DND-41 (cell line): ENCODE data around the gene C2CD2.

Experiments
- ATAC-seq: fragments of 200-7000 bp; cut with Tn5 transposase; 3 replicates; pipeline ENCODE4 v1.9.1; 2021; ENCODE audit warnings: low read depth; ENCODE audit not compliant: insufficient read depth
- DNase-seq: peaks from one replicate; pipeline ENCODE4 v3.0.0-alpha.2; 2020
- H2AFZ ChIP-seq: 2 replicates; pipeline ENCODE4 v1.6.0; 2012; ENCODE audit warnings: low read depth, low read length
- H3K27ac ChIP-seq: 2 replicates; pipeline ENCODE4 v1.5.1; 2012; ENCODE audit warnings: low read length, inconsistent platforms
- H3K27me3 ChIP-seq: fragments of 200-600 bp; sonication (generic); 2 replicates; pipeline ENCODE4 v1.6.0; 2012; ENCODE audit warnings: low read length, mild to moderate bottlenecking, inconsistent platforms; ENCODE audit not compliant: insufficient read depth, poor library complexity
- H3K36me3 ChIP-seq: 2 replicates; pipeline ENCODE4 v1.5.1; 2012; ENCODE audit warnings: low read length, inconsistent platforms; ENCODE audit not compliant: insufficient read depth
- H3K4me1 ChIP-seq: 2 replicates; pipeline ENCODE4 v1.5.1; 2012; ENCODE audit warnings: mild to moderate bottlenecking, low read length; ENCODE audit not compliant: insufficient read depth
- H3K4me2 ChIP-seq: 2 replicates; pipeline ENCODE4 v1.6.0; 2012; ENCODE audit warnings: mild to moderate bottlenecking, moderate library complexity, low read length, inconsistent platforms; ENCODE audit not compliant: insufficient read depth
- H3K4me3 ChIP-seq, 2 experiments: fragments of 200-600 bp in 1 of 2; shearing (Covaris generic) in 1 of 2; 2 replicates each; pipeline ENCODE4 v1.5.1; 2012 to 2016; ENCODE audit warnings: inconsistent platforms in 2 of 2, low read length in 2 of 2, mild to moderate bottlenecking in 2 of 2, low read depth in 1 of 2, moderate library complexity in 1 of 2
- H3K79me2 ChIP-seq: 2 replicates; pipeline ENCODE4 v1.6.0; 2012; ENCODE audit warnings: low read length, inconsistent platforms; ENCODE audit not compliant: insufficient read depth
- H3K9ac ChIP-seq: 2 replicates; pipeline ENCODE4 v1.6.0; 2012; ENCODE audit warnings: low read depth, mild to moderate bottlenecking, inconsistent platforms, low read length, moderate library complexity
- H3K9me3 ChIP-seq: 2 replicates; pipeline ENCODE4 v1.5.1; 2012; ENCODE audit warnings: low read length, moderate library complexity, mild to moderate bottlenecking, inconsistent platforms; ENCODE audit not compliant: insufficient read depth, severe bottlenecking
- H4K20me1 ChIP-seq: 2 replicates; pipeline ENCODE4 v1.6.0; 2012; ENCODE audit warnings: low read length; ENCODE audit not compliant: insufficient read depth
- CTCF ChIP-seq: IDR thresholded peaks from 2 replicates; pipeline ENCODE4 v1.5.1; 2012; ENCODE audit warnings: borderline replicate concordance, low read length, moderate library complexity, mild to moderate bottlenecking; ENCODE audit not compliant: poor library complexity, severe bottlenecking; ENCODE audit errors: extremely low read depth
- EZH2 ChIP-seq: IDR thresholded peaks from 3 replicates; pipeline ENCODE4 v1.6.1; 2012; ENCODE audit warnings: borderline replicate concordance, low read depth, mild to moderate bottlenecking, moderate library complexity, low read length, inconsistent platforms; ENCODE audit not compliant: severe bottlenecking

C2CD2 gene

DNA sequence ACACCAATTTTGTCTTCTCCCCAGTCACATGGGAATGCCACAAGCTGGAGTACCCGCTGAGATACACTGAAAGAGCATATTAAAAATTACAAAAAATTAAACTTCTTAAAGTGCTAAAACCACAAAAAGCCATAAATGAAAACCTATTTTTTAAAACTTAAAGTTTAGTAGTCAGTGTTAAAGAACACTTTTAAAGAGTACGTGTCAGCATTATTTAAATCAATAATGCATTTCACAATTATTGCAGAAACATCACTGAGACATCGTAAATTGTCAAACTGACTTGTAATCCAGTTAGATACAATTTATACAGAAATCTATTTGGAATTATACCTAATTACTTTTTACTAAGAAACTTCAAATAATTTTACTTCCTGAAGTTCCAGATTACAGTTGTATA lies 33.5 kb upstream of the C2CD2 start:
- TF ChIP-seq CTCF, result no peak
- no peak for TF ChIP-seq EZH2
- Histone ChIP-seq H3K4me2 (no peak overlapping the region), H3K9ac (no peak overlapping the region), H3K9me3 (no peaks in the 10 kb centered on the region), H4K20me1 (no peaks in the 10 kb centered on the region), H3K27ac (no peak overlapping the region), H2AFZ (no peak overlapping the region), H3K4me1 (no peaks in the 10 kb centered on the region), H3K4me3 (no peak overlapping the region), H3K27me3 (no peaks in the 10 kb centered on the region), H3K79me2 (no peaks in the 10 kb centered on the region), H3K36me3 (peaks cover 28% of the 10 kb centered on the region)
- DNase-seq (no peak), ATAC-seq (no peak)

DNA sequence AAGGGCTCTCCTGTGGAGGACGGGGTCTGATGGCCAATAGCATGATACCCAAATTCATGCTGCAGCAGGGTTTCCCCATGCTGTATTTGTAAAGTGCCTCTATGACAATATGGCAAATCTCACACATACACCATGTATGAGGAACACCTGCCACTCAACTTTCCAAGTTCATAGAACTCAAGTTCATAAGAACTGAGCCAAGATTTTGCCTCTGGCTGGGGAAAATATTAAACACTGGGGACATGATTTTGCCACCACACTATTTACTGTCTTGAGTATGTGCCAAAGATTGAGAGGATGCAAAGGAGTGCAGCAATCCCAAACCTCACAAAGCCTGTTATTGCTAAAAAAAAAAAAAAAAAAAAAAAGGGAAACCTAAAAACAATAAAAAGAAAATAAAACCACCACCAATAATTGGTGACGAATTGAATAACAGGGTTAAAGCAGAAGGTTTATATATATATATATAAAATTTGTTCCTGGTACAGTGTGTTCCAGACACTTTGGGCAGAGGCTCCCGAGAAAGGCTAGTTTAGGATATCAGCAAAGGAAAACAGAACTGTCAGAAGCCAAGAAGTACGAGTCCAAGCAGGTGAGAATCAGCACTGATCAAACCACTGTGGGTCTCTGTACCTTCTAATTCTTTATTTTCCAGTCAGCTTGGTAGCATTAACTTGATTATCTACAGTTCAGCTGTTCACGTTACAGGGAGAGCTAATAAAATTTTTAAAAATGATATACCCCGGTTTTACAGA lies 32.0 kb upstream of the C2CD2 start:
- DNase-seq, result no peak
- H3K79me2 ChIP-seq, result no peaks in the 10 kb centered on the region
- H2AFZ ChIP-seq, result no peak overlapping the region
- peaks cover 3% of the 10 kb centered on the region for H3K27me3 ChIP-seq
- H3K36me3 ChIP-seq, result peaks cover 13% of the 10 kb centered on the region
- TF ChIP-seq EZH2 (no peak), CTCF (no peak)
- H3K4me1 ChIP-seq, result no peaks in the 10 kb centered on the region
- H4K20me1 ChIP-seq, result no peaks in the 10 kb centered on the region
- H3K9ac ChIP-seq, result no peak overlapping the region
- no peak overlapping the region for H3K4me3 ChIP-seq
- H3K9me3 ChIP-seq, result no peaks in the 10 kb centered on the region
- no peak overlapping the region for H3K4me2 ChIP-seq
- H3K27ac ChIP-seq, result no peak overlapping the region
- ATAC-seq, result no peak

DNA sequence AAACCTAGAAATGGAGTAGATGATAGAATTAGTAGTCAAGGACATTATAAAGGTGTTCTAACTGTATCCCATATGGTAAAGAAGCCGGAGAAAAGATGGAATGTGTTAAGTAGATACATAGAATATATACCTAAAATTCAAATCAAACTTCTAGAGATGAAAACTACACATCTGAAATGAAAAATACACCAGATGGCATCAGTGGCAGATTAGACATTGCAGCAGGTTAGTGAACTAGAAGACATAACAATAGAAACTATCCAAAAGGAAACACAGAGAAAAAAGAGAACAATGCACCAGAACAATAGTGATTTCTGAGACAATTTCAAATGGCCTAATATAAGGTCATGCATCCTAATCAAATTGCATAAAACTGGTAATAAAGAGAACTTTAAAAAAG lies 29.4 kb upstream of the C2CD2 start:
- peaks cover 3% of the 10 kb centered on the region for H3K27me3 ChIP-seq
- TF ChIP-seq EZH2, result no peak
- no peak for TF ChIP-seq CTCF
- ATAC-seq (no peak), DNase-seq (no peak)
- peaks cover 4% of the 10 kb centered on the region for H3K9me3 ChIP-seq
- no peaks in the 10 kb centered on the region for H4K20me1 ChIP-seq
- H3K9ac ChIP-seq, result no peak overlapping the region
- no peaks in the 10 kb centered on the region for H3K36me3 ChIP-seq
- no peaks in the 10 kb centered on the region for H3K79me2 ChIP-seq
- no peak overlapping the region for H2AFZ ChIP-seq
- no peak overlapping the region for H3K4me3 ChIP-seq
- no peak overlapping the region for H3K27ac ChIP-seq
- H3K4me2 ChIP-seq, result no peak overlapping the region
- H3K4me1 ChIP-seq, result no peaks in the 10 kb centered on the region
